HG02840 (cell line): Measurements from ENCODE around the gene WDR6.

Experiments
- ATAC-seq: cut with Tn5 transposase; IDR thresholded peaks from one replicate; pipeline ENCODE4 v1.9.1; 2021; ENCODE audit warnings: mild to moderate bottlenecking, moderate library complexity, moderate number of reproducible peaks; ENCODE audit not compliant: unreplicated experiment, low FRiP score

The WDR6 gene

GRCh38 chr3:49007068-49007770 lies at the start of gene WDR6:
TSS of gene WDR6 (plus strand) at chr3:49007391. CDS start at chr3:49007432, 41 bp downstream.
- ATAC-seq: peak; percentile 87

GRCh38 chr3:48960841-48961413 lies 46.3 kb upstream of the WDR6 start:
- ATAC-seq: no peak

GRCh38 chr3:48962340-48962739 lies 44.9 kb upstream of the WDR6 start:
- no peak for ATAC-seq

- ATAC-seq: no peak
Observed at GRCh38 chr3:48962939-48963338, 44.3 kb upstream of the WDR6 start.

- ATAC-seq: no peak
Observed at GRCh38 chr3:48963591-48963990, 43.6 kb upstream of the WDR6 start.

GRCh38 chr3:48966367-48966766 lies 40.8 kb upstream of the WDR6 start:
- ATAC-seq: no peak

GRCh38 chr3:48966876-48967361 lies 40.3 kb upstream of the WDR6 start:
- no peak for ATAC-seq

GRCh38 chr3:48970586-48970985 lies 36.6 kb upstream of the WDR6 start:
- no peak for ATAC-seq

- no peak for ATAC-seq
Observed at GRCh38 chr3:48974076-48974864, 32.9 kb upstream of the WDR6 start.

GRCh38 chr3:48979451-48979850 lies 27.7 kb upstream of the WDR6 start:
- no peak for ATAC-seq

- no peak for ATAC-seq
Observed at GRCh38 chr3:48980295-48980694, 26.9 kb upstream of the WDR6 start.

- ATAC-seq: no peak
Observed at GRCh38 chr3:48982016-48982415, 25.2 kb upstream of the WDR6 start.

GRCh38 chr3:48982686-48983085 lies 24.5 kb upstream of the WDR6 start:
- ATAC-seq: no peak

- ATAC-seq: no peak
Observed at GRCh38 chr3:48983096-48983495, 24.1 kb upstream of the WDR6 start.

GRCh38 chr3:48984663-48985062 lies 22.5 kb upstream of the WDR6 start:
- no peak for ATAC-seq

- ATAC-seq: no peak
Observed at GRCh38 chr3:48985831-48986376, 21.3 kb upstream of the WDR6 start.

GRCh38 chr3:48989126-48989795 lies 17.9 kb upstream of the WDR6 start:
- ATAC-seq: no peak

- no peak for ATAC-seq
Observed at GRCh38 chr3:48989796-48990635, 17.2 kb upstream of the WDR6 start, which contains the start of gene P4HTM. TSS of gene P4HTM (plus strand) at chr3:48990241. CDS start at chr3:48990257, 16 bp downstream.

- ATAC-seq: no peak
Observed at GRCh38 chr3:48990636-48991469, 16.3 kb upstream of the WDR6 start.
